GM18861 (cell line): ENCODE measurements around the gene TFAP2D.
A peak's percentile ranks its signal among the peaks of the same experiment; 100 is the strongest.

Experiments
- ATAC-seq: cut with Tn5 transposase; IDR thresholded peaks from one replicate; pipeline ENCODE4 v1.9.1; 2021; ENCODE audit not compliant: unreplicated experiment

TFAP2D gene

DNA sequence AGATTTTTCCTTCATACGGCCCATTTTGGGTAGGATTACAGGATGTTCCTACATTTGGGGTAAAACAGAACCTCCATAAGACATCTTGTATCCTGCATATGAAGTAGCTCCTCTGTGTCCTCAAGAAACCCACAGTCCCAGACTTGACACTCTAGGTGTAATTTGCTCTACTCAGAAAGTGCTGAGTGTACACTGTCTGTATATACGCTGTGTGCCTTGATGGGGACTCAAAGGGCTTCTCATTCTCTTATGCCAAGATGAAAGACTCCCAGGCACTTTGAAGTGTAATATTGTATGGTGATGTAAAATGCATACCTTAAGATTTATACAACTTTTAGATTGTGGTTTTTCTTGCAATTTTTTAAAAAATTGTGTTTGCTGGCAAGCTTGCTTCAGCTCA is 5.2 kb downstream of the TFAP2D start:
- ATAC-seq, result no peak

DNA sequence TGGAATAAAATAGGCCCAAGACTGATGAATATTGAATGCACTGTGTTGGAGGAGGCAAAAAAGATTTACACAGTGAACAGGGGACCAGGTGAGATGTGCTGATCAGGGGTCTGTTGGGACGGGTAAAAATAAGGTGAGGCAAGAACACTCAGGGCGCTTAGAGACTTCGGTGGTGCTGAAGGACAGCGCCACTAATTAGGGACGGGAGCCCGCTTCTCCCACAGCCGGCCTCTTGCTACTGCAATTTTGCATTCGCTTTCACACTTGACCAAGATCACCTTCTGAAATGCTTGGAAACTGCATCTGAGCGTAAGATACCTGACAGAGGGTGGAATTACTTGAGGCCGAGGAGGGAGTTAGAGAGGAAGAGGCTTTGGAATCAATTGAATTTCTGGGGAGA is 7.3 kb downstream of the TFAP2D start:
- no peak for ATAC-seq

DNA sequence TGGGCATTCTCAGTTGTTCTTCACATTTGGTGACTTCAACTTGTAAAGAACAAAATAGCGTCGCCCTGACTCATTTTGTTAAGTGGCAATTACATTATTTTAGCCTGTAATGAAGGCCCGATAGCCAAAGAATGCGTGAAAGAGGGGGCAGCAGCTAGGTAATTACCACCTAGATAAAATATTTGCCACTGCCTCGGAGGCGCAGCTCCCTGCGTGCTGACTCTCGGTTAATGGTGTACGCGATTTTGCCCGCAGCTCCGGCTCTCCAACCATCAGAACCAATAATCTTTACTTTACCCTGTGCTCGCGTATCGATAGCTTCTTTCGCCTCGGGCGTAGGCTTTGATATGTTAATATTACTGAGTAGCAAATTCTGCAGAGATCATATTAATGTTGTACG is 8.7 kb downstream of the TFAP2D start:
- ATAC-seq, result no peak

DNA sequence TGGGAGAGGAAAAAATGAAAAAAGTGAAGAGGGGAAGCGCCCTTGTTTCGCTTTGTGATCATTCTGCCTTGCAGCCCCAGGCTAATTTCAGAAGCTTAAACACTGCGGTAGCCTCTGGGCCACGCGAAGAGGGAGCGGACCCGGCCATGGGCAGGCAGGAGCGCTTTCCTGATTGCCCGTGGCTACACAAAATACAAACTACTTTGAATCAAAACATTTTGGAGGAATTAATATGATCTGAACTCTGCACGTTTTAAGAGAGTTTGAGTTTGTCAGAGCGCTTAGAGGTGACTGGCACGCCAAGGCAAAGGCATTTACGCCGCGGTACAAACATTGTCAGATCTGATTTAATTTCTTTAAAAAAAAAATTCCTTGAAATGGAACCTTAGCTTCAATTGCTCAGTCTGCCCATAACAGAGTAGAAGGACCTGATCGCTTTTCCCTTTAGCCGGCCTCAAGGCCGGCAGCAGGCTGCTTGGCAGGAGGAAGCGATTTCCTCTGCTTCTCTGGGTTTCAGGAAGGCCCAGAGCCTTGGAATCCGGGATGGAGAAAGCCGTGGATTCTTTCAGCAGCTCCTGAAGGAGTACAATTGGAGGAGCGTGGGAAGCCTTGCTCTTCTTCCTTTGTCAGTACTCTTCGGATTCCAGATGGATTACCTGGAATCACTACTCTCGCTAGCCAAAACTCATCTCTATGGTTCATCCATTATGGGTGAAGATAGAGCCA is 9.7 kb downstream of the TFAP2D start:
- no peak for ATAC-seq

DNA sequence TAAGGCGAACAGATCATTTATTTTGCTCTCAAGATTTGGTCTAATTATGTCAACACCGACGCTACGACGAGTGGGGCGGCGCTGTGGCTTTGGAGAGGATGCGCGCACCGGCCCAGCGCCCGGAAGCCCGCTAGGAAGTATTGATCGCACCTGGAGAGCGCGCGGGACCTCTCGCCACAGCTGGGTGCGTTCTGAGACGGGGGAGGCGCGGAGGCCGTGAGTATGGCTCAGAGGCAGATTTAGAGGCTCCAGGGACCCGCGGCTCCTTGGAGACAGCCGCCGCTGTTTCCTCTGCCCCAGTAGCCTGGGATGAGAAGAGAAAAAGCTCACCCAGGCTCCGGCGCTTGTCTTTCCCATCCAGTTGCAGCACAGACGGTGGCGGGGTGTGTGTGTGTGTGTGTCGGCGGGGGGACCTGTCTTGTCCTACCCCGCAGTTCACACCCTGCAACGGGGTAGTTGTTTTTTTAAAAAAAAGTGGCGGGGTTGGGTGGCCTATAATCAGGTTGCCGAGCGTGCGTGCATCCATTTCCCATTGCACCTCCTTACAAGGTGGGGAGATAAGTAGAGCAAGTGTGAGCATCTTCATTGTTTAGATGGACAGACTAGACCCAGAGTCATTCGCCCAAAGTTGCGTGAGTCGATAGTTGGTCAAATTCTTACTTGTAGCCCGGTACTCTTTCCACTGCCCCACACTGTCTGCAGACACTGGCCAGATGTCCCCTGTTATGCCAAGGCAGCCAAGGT is 11.2 kb downstream of the TFAP2D start:
- no peak for ATAC-seq

DNA sequence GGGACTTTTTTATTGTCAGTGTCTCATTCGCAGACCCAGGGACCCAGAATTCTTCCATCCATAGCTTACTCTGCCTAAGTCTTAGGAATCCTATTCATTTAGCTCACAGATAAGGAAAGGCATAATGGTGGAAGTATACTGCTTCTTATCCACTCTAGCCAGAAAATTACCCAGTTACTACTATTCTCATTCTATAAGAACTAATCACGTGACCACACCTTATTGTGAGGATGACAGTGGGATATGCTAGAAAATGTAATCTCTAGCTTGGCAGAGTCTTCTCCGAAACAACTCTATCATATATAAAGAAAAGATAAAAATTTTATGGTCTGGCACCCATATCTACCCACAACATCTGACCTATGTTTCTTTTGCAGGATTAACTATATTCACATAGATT is 21.2 kb downstream of the TFAP2D start:
- no peak for ATAC-seq

DNA sequence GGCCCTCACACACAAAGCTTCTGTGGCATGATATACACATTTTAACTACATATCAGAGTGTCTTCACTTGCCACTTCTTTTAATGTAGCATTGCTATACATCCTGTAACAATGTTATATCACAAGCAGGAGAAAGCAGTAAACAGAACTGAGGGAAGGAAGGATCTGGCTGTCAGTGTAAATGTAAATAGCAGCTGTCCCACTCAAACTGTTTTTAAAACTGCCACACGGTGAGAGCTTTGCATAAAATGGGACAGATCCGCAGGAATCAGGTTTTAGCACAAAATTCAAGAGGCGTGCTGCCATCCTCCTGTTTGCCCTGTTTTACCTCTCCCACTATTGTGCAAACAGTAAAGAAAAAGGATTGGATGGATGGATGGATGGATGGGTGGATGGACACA is 28.8 kb downstream of the TFAP2D start:
- ATAC-seq, result no peak

DNA sequence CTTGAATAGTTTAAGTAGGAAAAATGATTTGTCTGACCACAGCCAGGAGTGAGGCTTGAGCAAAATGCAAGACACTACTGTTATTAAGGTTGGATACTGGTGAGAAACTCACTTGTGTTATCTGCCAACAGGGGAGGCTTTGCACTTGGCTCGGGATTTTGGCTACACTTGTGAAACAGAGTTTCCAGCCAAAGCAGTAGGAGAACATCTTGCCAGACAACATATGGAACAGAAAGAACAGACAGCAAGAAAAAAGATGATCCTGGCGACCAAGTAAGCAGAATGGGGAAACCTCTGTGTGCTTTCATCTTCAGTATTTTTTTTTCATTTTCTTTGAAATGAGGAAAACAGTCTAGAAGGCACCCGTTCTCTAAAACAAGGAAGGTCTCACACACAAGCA is 31.6 kb downstream of the TFAP2D start:
- ATAC-seq, result no peak

DNA sequence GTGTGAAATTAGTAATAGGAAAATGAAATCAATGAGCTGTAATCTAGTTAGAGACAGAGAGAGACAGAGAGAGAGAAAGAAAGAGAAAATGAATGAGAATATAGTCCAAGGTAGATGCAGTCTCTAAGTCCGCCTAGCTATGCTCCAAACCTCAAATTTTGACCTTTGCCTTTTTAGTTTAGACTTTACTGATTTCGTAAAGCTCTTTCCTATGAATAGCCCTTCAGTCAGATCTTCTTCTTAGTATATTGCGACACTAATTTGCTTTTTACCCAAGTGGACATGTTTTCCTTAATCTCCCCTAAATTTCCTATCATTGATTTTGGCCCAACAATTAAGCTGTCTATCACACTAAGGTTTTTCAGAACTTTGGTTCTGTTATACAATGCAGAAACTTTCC is 49.5 kb downstream of the TFAP2D start:
- ATAC-seq, result no peak

DNA sequence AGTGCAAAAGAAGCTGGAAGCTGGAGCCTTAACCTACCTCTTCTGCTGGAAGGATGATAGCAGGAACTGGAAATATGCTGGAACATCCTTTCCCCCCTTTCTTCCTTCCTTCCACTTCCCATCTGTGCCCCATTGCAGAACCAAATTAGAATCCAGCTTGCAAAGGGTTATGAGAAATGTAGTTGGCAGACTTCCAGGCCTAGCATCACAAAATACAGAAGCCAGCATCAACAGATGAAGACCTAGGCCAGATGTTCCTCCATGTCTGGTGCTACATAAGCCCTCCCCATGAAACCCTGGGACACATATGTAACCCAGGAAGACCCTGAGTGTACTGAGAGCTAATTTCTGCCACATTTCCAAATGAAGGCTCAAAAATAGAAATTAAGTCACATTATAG is 65.4 kb downstream of the TFAP2D start:
- no peak for ATAC-seq

DNA sequence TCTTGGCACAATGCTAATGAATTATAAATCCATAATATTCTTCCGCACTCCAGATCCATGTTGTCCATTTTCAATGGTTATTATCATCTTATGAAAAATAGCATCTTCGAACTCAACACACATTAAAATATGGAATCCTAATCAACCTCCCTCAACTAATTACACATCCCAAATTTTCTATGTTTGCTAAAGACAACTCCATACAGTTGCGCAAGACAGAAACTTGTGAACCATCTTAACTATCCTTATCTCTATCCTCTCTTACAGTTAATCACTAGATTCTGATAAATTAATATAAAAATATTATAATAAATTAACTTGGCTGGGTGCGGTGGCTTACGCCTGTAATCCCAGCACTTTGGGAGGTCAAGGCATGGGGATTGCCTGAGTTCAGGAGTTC is 67.1 kb downstream of the TFAP2D start:
- ATAC-seq, result no peak

DNA sequence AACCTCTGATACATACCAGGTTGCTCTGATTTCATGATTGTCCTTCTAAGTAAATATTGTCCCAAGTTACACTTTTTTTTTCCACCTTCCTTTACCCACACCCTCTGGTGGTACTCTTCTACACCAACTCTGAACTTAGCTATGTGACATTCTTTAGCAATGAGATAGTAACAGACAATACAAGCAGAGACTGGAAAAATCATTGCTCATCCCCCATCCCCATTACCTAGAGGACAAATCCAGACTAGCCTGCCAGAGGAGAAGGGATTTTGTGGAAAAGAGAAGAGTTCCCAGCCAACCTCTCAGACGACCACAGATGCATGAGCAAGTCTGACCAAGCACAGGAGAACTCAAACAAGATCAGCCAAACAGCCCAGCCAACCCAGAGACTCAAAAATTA is 72.6 kb downstream of the TFAP2D start:
- no peak for ATAC-seq

DNA sequence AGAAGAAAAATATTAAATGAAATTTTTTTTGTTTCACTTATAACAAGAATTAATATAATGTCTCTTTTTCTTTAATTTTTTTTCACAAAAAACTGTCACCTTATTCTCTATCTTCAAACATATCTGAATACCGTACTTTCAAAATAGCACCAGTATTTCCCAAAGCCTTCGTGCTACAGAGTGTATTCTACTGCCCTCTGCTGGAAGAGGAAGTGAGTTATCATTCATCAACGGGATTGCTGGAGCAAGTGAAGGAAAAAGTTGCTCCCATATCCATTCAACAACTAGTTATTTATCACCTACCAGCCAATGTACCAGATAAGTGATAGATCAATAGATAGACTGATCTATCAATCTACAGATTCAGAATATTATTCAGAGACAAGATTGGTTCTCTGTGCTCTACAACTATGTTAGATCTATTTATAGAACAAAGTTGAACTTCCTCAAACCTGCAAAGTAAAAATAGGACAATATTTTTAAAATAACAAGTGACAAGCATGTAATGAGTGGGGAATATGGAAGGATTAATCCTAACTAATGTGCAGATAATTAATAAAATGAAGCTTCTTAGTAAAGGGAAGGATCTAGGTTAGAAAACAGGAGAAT is 78.7 kb downstream of the TFAP2D start:
- peak; percentile 88 for ATAC-seq

DNA sequence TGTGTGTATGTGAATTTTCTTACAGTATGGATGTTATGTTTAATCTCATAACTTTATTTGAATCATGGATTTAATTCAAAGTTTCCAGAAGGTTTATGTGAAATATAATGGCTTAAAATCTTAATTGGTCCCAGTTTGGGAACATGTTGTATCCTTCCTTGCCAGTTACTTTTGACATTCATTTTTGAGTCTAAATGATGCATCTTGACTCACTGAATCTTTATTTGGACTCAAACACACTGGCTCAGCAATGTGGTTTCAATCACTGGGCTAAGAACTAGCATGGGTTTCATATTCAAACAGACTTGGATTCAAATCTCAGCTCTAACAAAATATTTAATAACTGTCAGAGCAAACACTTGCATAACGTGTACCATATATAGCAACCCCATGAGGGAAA is 79.4 kb downstream of the TFAP2D start:
- ATAC-seq, result no peak

DNA sequence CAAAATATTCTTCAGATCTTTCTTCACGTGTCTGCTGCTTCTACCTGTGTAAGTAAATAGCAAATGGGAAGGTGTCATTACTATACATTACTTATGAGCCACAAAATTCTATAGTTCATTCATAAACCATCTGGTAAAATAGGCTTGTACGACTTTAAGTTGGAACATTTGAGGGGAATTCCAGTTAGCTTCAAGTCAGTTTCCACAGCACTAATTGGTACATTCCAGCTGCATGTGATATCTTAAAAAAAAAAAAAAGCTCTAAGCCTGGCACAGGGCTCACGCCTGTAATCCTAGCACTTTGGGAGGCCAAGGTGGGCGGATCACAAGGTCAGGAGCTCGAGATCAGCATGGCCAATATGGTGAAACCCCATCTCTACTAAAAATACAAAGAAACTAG is 82.2 kb downstream of the TFAP2D start:
- ATAC-seq, result no peak

DNA sequence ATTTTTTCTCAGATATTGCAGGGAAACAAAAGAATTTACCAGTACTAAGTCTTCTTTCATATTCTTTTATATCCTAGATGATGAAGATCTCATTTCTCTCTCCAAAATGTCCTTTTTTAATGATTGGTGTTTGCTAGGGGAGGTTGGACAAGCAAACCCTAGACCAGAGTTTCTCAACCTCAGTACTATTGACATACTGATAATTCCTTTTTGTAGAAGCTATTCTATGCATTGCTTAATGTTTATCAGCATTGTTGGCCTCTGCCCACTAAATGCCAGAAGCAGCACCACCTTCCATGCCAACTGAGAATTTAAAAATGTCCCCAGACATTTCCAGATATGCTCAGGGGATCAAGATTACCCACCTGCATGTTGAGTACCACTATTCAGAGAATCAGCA is 91.0 kb downstream of the TFAP2D start:
- no peak for ATAC-seq

DNA sequence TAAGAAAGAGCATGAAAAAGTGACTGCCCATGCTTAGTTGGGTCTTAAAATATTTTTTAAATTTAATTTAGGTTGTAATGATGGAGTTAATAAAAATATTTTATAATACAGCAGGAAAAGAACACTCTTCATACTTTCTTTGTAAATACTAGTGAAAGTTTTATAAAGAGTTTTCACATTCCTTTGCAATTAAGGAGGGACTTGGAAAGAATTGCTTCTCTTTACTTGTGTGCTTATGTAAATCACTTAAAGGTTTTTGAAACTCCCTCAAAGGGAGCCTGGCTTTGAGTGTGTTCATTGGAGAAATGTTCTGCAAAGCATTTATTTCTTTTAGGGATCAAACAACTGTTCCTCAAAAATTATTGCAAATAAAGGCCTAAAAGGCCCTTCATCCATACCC is 93.7 kb downstream of the TFAP2D start:
- ATAC-seq, result no peak

DNA sequence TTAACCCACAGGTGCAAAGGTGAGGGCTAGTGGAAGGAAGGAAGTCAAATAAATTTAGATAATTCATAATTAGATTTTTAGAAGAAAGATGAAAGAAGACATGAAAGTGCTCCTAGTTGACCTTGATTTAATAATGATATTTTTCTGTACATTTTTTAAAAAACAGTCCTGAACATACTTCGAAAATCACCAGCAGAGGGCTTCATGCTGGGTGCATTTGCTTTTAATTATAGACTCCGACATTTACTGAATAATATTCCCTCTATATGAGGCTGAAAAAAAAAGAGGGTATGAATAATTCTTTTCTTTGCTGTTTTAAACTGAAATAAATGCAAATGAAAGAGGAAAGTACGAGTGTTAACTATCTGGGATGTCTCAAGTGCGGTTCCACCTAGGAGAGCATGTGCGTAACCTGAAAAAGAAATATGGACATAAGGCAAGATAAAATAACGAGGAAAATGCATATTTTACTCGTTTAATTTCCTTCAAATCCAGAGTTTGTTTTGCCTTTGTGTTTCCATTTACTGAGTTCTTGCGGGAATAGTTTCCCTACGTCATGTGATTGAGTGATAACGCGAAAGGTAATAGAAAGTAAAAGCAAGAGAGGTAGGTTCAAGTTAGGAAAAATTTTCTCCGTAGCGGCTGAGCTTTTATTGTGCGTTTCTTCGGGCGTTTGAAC is 102.2 kb downstream of the TFAP2D start:
- peak; percentile 40 for ATAC-seq

DNA sequence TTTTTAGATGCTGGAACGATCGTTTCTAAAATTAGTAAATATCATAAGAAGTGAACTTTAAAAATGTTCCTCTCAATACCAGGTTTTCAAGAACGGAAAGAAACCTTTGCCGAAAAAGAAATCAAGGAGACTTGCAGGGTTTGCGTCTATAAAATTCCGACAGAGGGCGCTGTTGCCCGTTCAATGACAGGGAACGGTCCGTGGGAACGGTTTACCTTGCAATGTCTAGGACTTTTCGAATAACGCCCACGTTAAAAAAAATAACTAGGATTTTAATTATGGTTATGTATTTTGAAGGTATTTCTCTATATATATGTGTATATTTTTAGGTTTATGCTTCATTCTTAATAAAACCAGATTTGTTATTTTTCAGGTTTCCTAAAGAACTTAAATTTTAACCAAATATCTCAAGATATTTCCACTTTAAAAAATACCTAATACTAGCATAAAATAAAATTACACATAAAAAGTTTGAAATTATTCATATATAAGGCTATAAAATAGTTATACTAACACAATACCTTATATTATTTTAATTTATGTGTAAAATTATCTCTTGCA is 102.9 kb downstream of the TFAP2D start:
- ATAC-seq, result peak; percentile 76

DNA sequence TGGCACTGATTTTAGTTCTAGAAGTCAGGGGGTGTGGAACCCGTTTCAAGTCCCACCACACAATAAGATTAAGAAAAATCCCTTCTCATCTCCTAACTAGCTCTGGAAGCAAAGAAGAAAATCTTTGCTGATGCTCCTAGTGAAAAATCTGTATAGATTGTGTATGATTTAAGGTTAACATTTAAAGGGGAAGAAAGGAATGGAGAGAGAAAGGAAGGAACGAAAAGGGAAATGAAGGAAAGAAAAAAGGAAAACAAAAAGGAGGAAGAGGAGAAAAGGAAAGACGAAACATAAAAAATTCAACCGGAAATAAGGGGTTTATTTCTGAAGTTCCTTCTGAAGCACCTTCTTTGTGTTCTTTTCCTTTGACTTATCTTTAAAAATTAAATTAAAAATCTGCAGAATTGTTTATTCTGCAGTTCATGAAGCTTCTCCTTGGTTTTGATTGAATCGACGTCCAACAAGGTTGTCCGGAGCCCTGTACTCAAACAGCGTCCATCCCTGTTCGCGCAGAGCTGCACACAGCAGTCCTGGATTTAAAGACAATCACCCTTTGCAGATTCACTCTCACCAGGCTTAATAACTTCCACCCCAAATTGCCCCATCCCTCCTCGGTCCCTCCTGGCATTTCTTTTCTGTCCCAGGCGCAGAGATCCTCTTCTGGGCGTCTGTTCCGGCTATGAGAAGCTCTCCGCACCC is 103.8 kb downstream of the TFAP2D start:
- ATAC-seq, result no peak

DNA sequence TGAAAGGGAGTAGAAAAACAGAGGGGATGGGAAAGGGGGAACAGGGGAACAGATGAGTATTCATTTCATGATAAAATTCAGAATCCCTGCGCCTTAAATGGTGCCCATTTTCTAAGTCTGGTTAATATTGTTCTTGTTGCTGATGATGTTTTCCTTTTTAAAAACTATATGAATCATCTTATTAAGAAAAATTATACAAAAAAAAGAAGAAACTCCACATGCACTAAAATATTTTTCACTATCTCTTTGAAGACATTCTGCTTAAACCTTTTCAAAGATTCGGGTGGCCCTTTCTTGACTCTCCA is 104.3 kb downstream of the TFAP2D start:
- no peak for ATAC-seq
